ENCODE measurements around the gene ZBTB20. TPM values are rescaled to one million over a fixed set of nuclear protein-coding genes. Genes with fewer than 3 reads are reported as not detected.

The ZBTB20 gene
- total and polyA plus RNA-seq, 2 of the 4 experiments (the other 2 are of a cell fraction), result 0.75 to 14.7 TPM

- peaks cover 11 to 33% of the 10 kb centered on the region in 2 experiments for H3K79me1 ChIP-seq (ENCODE audit: low read depth in 1 of 2, low read length in 2 of 2)
- no peak overlapping the region for H3K4ac ChIP-seq (ENCODE audit: low read depth, low read length)
- H4K8ac ChIP-seq (ENCODE audit: low read depth in 2 of 2, low read length in 2 of 2), result no peak overlapping the region
- DNase-seq (no peak), ATAC-seq (ENCODE audit: low read depth) (no peak)
- H2AFZ ChIP-seq (replicated peaks; ENCODE audit: low read length, poor library complexity), result no peak overlapping the region
- no peak overlapping the region for H2BK15ac ChIP-seq (ENCODE audit: low read depth, low read length)
- H4K20me1 ChIP-seq (ENCODE audit: insufficient read depth, low read length), result 0 out of 2 replicates have a peak, but pooled peaks cover under 1% of the 10 kb centered on the region
- TF ChIP-seq MXI1 (IDR thresholded peaks at IDR 0.05; ENCODE audit: borderline replicate concordance, low read depth, low read length), result no peak
- no peak overlapping the region for H2AK5ac ChIP-seq (ENCODE audit: low read depth, low read length)
- no peak overlapping the region for H4K5ac ChIP-seq (ENCODE audit: low read depth, low read length)
- peaks cover 4% of the 10 kb centered on the region; the same call in 1 of the 2 replicates for H3K4me1 ChIP-seq (ENCODE audit: control insufficient read depth, insufficient read depth, low read length)
- H2BK120ac ChIP-seq (ENCODE audit: low read depth, low read length), result no peak overlapping the region
- no peak overlapping the region for H2BK20ac ChIP-seq (ENCODE audit: low read depth, low read length)
- no peak overlapping the region for H2BK5ac ChIP-seq (ENCODE audit: low read depth, low read length, poor library complexity, severe bottlenecking)
- H3K36me3 ChIP-seq (ENCODE audit: control insufficient read depth, insufficient read depth, low read length), result no peaks in the 10 kb centered on the region
- no peak overlapping the region for H3K14ac ChIP-seq (replicated peaks; ENCODE audit: low read depth, low read length)
- in situ Hi-C loops (cut with MboI; ENCODE audit: low sequenced_read_pairs) (no loop called here), dilution Hi-C loops (cut with HindIII; ENCODE audit: low sequenced_read_pairs, unreplicated experiment) (no loop called here), intact Hi-C loops (cut with micrococcal nuclease) (no loop called here)
- H3K4me3 ChIP-seq (ENCODE audit: insufficient read depth, low read depth, low read length), result no peak overlapping the region
- H3K27me3 ChIP-seq (ENCODE audit: control insufficient read depth, insufficient read depth, low read length), result no peaks in the 10 kb centered on the region
- no TSS peak for BruUV-seq (replicated peaks)
- no peaks in the 10 kb centered on the region for H3K9me3 ChIP-seq (ENCODE audit: control insufficient read depth, insufficient read depth, low read length)
- no CpG with 5 or more reads among the region's 3 CpGs for WGBS, 2 experiments (ENCODE audit: extremely low coverage in 2 of 2, insufficient read length in 1 of 2)
- H3K4me2 ChIP-seq (ENCODE audit: low read depth, low read length), result no peak overlapping the region
- ChIA-PET CTCF (no interaction called here), POLR2A (ENCODE audit: unreplicated experiment) (no interaction called here)
- no peak overlapping the region for H3K27ac ChIP-seq (ENCODE audit: insufficient read depth, low read length)
- H3K9me1 ChIP-seq (ENCODE audit: insufficient read depth, low read length), result no peaks in the 10 kb centered on the region; the same call in 1 of the 2 replicates
- H3K18ac ChIP-seq (ENCODE audit: low read depth, low read length), result no peak overlapping the region
- H4K91ac ChIP-seq (ENCODE audit: insufficient read depth, low read depth, low read length), result no peak overlapping the region
- H3K9ac ChIP-seq (ENCODE audit: low read depth, low read length), result no peak overlapping the region
- H3K56ac ChIP-seq (ENCODE audit: extremely low read depth, insufficient read depth, low read length), result no peak overlapping the region
- H3K23ac ChIP-seq (ENCODE audit: low read depth, low read length), result no peak overlapping the region
- H2AK9ac ChIP-seq (replicated peaks; ENCODE audit: low read depth, low read length, poor library complexity), result no peak overlapping the region
These were observed 575.7 kb downstream of the ZBTB20 start for GRCh38 chr3:114571363-114571762.

Data from IMR-90 (cell line).